ENCODE results near the gene COQ8A.

COQ8A gene

GRCh38 chr1:226940029-226940805 is at the start of gene COQ8A:
Gene COQ8A, plus strand, starts transcription at chr1:226940294. Its CDS starts 21,092 bp downstream, at chr1:226961386.
- peak; percentile 96 to 99 (median 97) for DNase-seq (ENCODE audit: low read depth in 3 of 3)

GRCh38 chr1:226890331-226891108 is 49.6 kb upstream of the COQ8A start:
- no peak for DNase-seq (ENCODE audit: low read depth in 3 of 3)

DNA sequence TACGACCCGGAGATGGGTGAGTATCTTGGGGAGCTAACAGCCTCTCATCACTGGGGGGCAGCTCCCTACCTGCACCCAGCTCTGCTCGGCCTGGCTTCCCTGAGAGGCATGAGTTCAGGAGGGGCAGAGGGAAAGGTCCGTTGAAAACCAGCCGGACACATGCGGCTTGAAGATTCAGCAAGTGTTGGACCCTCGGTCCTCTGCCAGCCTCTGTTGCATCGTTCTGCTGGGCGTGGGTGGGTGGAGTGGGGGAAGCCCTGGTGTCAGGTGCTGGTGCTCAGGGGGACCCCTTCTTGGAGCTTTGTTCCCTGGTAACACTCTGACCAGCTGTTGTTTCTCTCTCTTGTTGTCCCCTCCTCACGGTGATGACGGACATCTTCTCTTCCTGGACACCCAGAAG is 48.7 kb upstream of the COQ8A start:
- DNase-seq (ENCODE audit: low read depth in 3 of 3): no peak

- no peak for DNase-seq (ENCODE audit: low read depth in 3 of 3)
Measured at GRCh38 chr1:226891846-226892523, 48.1 kb upstream of the COQ8A start.

DNA sequence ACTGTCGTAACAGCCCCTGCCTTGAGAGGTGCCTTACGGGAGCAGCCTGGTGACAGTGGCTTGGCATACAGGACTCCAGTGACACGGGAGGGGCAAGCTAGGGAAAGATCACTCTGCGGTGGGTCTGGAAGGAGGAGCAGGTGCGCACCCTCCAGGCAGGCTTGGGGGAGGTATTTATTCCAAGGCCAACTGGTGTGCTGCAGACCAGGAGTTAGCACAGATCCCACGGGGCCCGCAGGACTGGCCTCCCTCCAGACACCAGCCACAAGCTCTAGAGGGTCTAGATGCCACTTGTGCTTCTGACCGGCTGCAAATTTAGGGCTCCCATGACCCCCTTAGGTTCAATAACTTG is 47.6 kb upstream of the COQ8A start:
- DNase-seq (ENCODE audit: low read depth in 3 of 3): no peak

GRCh38 chr1:226893936-226894335 is 46.2 kb upstream of the COQ8A start:
- no peak for DNase-seq (ENCODE audit: low read depth in 3 of 3)

- no peak for DNase-seq (ENCODE audit: low read depth in 3 of 3)
Measured at GRCh38 chr1:226894826-226895225, 45.3 kb upstream of the COQ8A start.

DNA sequence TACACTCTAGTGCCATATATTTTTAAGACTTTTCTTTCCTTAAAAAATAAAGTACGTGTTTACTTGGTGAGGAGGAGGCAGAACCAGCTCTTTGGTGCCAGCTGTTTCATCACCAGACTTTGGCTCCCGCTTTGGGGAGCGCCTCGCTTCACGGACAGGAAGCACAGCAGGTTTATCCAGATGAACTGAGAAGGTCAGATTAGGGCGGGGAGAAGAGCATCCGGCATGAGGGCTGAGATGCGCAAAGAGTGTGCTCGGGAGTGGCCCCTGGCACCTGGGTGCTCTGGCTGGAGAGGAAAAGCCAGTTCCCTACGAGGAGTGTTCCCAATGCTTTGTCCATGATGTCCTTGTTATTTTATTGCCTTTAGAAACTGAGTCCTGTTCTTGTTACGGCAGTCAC is 44.5 kb upstream of the COQ8A start:
- DNase-seq (ENCODE audit: low read depth in 3 of 3): no peak

GRCh38 chr1:226898246-226898645 is 41.8 kb upstream of the COQ8A start:
- no peak for DNase-seq (ENCODE audit: low read depth in 3 of 3)

DNA sequence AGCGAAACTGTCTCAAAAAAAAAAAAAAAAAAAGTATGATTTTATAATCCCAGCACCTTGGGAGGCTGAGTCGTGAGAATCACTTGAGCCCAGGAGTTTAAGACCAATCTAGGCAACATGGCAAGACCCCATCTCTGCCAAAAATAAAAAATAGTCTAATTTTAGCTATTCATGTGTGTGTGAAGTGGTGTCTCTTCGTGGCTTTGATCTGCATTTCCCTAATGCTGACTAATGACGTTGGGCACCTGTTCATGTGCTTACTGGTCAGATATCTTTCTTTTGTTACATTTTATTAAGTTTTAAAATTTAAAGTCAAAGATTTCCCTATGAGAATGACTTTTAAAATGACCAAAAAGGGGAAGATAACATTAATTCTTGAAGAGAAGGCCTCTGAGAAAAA is 38.7 kb upstream of the COQ8A start:
- no peak for DNase-seq (ENCODE audit: low read depth in 3 of 3)

- no peak for DNase-seq (ENCODE audit: low read depth in 3 of 3)
Measured at GRCh38 chr1:226902601-226903000, 37.5 kb upstream of the COQ8A start.

- no peak for DNase-seq (ENCODE audit: low read depth in 3 of 3)
Measured at GRCh38 chr1:226903819-226904716, 36.0 kb upstream of the COQ8A start.

GRCh38 chr1:226904772-226905171 is 35.3 kb upstream of the COQ8A start:
- DNase-seq (ENCODE audit: low read depth in 3 of 3): no peak

GRCh38 chr1:226908419-226908818 is 31.7 kb upstream of the COQ8A start:
- no peak for DNase-seq (ENCODE audit: low read depth in 3 of 3)

DNA sequence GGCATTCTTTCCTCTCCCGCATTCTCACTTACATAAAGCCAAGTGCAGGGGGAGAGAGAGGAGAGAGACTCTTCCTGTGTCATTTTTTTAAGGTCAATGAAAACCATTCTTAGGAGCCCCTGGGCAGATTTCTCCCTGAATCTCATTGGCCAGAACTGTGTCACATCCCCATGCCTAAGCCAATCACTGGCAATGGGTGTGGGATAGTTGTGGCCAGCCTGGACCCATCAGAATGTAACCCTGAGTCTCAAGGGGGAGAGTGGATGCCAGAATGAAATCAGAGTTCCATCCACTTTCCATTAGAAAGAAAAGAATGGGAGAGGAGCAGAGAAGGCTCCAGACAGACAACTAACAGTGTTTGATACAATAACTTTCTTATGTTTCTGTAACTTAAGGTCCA is 31.2 kb upstream of the COQ8A start:
- DNase-seq (ENCODE audit: low read depth in 3 of 3): no peak

DNA sequence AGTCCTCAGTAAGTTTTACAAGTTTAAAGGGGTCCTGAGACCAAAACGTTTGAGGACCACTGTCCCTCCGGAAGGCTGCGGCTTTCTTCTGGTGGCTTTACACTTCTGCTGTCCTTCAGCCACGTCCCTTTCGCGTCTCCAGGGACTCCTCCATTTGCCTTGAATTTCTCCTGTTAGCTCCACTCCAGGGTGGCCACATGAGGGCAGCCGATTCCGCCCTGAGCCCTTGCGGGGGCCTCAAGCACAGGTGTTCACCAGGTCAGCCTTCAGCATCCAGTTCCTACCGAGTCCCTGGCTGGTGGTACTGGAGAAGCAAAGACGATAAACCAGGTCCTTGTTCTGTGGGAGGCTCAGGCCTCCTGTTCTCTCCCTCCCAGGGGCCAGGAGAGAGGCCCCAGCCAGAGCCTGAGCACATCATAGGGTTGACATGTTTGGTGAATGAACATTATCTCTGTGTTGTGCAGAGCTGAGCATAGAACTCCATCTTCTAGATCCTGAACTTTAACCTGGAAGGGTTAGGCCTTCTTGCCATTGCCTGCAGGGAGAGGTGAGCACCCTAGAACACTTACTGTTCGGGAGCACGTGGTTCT is 27.4 kb upstream of the COQ8A start:
- peak; percentile 3 to 9 (median 4) for DNase-seq (ENCODE audit: low read depth in 3 of 3)

DNA sequence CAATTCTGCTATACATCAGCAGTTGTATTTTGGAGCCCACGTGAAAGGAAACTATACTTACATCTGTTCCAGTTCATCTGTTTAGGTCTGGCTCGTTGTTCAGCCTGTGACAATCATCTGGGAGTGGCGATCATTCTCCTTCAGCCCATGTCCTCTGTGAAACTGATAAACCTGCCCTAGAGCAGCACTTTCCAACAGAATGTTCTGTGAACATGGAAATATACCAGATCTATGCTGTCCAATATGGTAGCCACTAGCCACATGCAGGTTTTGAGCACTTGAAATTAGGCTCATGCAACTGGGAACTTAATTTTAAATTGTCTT is 24.5 kb upstream of the COQ8A start:
- DNase-seq (ENCODE audit: low read depth in 3 of 3): no peak

- no peak for DNase-seq (ENCODE audit: low read depth in 3 of 3)
Measured at GRCh38 chr1:226916497-226916896, 23.6 kb upstream of the COQ8A start.

DNA sequence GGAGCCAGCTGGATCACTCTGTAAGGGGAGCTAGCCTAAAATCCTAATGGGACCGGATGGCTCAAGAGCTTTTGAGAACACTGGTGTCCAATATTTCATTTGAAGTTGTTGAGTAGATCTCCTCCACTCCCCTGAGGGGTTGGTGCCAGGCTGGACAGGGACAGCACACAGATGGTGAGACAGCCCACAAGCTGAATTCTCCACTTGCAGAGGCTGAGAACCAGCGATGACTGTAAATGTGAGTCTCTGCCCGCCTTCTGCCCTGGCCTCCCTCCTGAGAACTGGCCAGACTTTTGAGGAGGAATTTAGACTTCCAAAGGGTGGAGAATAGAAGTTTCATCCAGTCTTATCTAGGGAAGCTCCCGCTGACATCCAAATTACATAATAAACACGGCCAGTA is 20.5 kb upstream of the COQ8A start:
- no peak for DNase-seq (ENCODE audit: low read depth in 3 of 3)

DNA sequence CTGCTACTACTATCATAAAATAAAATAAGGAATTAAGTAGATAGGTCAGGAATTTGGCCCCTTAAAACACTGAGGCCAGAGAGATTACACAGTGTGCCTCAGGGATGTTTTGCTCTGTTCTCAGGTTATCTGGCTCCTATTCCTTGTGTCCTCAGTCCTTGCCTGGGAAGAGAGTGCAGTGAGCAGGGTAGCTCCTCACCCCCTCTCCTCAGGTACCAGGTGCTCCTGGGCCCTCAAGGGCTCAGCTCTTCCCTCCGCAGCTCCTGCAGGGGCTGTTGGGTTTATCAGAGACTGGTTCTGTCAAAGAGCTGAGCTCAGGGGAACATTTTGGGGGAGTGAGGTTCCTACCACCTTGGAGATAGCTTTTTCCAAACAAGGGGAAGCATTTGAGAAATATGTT is 20.1 kb upstream of the COQ8A start:
- DNase-seq (ENCODE audit: low read depth in 3 of 3): no peak

DNA sequence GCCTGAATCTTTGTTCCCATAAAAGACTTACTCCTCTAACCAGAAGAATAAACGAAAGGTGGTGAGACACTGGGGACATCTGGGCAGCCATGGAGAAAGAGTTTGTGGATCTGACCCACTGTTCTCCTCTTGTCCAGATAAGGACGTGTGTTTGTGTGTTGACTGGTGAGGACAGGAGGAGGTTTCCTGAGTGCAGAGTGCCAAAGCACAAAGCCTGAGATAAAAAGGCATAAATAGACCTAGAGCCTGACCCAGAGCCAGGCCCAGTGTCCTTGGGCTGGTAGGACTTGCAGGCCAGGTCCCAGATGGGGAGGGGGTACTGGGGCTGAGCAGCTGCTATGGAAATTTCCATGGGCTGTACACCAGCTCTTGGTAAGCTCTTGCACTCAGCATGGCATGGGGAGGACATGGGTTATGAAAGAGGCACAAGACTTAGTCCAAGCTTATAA is 19.6 kb upstream of the COQ8A start:
- DNase-seq (ENCODE audit: low read depth in 3 of 3): no peak

Data from stimulated activated CD4-positive, alpha-beta T cell treated with anti-CD3 and anti-CD28 coated beads, TNF-alpha, amount 100 ng/mL, for 48 hours (primary cell).